Left ventricle myocardium superior (tissue), 1 donor: ENCODE measurements around the gene ZFPM1. TPM values are rescaled to one million over a fixed set of nuclear protein-coding genes. Genes with fewer than 3 reads are reported as not detected.
A peak's percentile ranks its signal among the peaks of the same experiment; 100 is the strongest.

Experiments used
- ATAC-seq: fragments of 200-7000 bp; cut with Tn5 transposase; one replicate; pipeline ENCODE4 v1.9.1; 2020; ENCODE audit warnings: mild to moderate bottlenecking, moderate library complexity
- DNase-seq: peaks from one replicate; pipeline ENCODE4 v3.0.0-alpha.2; 2020
- intact Hi-C: fragments of 100-400 bp; cut with micrococcal nuclease; formaldehyde crosslinking; loops from one replicate; pipeline ENCODE4 v1.11.0; 2022
- total RNA-seq: library from RNA; stranded (reverse); fragmentation: NEBNext Ultra II Directional; extraction: Animal tissue kit (Norgen Biotek cat#: 25700); gene quantifications from one replicate; pipeline ENCODE4 v1.2.1, GENCODE V29; 2021
- donor health status: DM: no; HTN: yes; CAD: no; lungs with severe emphysema.

ZFPM1 gene
- total RNA-seq, 1 donor from 2014 or later: 3.5 TPM

GRCh38 chr16:88415713-88416323 lies 37.3 kb upstream of the ZFPM1 start:
- DNase-seq: no peak
- intact Hi-C loops: no loop called here
- no peak for ATAC-seq

GRCh38 chr16:88416686-88417085 lies 36.4 kb upstream of the ZFPM1 start:
- ATAC-seq (no peak), DNase-seq (no peak)
- intact Hi-C loops: no loop called here

- no peak for ATAC-seq
- intact Hi-C loops: no loop called here
- no peak for DNase-seq
Observed at GRCh38 chr16:88417684-88418476, 35.2 kb upstream of the ZFPM1 start.

- intact Hi-C loops: no loop called here
- no peak for ATAC-seq
- DNase-seq: no peak
Observed at GRCh38 chr16:88418869-88419268, 34.2 kb upstream of the ZFPM1 start.

- ATAC-seq: no peak
- intact Hi-C loops: no loop called here
Observed at GRCh38 chr16:88419790-88420189, 33.3 kb upstream of the ZFPM1 start.

GRCh38 chr16:88420496-88420895 lies 32.6 kb upstream of the ZFPM1 start:
- no peak for DNase-seq
- intact Hi-C loops: no loop called here
- no peak for ATAC-seq

More at GRCh38 chr16:88419790-88420189, 33.3 kb upstream of the ZFPM1 start:
- no peak for DNase-seq

- ATAC-seq: no peak
- intact Hi-C loops: no loop called here
- DNase-seq: no peak
Observed at GRCh38 chr16:88421301-88421700, 31.8 kb upstream of the ZFPM1 start.

- ATAC-seq (no peak), DNase-seq (no peak)
- intact Hi-C loops: no loop called here
Observed at GRCh38 chr16:88421871-88422433, 31.1 kb upstream of the ZFPM1 start.

GRCh38 chr16:88422733-88423447 lies 30.2 kb upstream of the ZFPM1 start:
- intact Hi-C loops: no loop called here
- DNase-seq (no peak), ATAC-seq (no peak)

- DNase-seq (no peak), ATAC-seq (no peak)
- intact Hi-C loops: no loop called here
Observed at GRCh38 chr16:88423448-88423850, 29.6 kb upstream of the ZFPM1 start.

GRCh38 chr16:88424587-88425235 lies 28.4 kb upstream of the ZFPM1 start:
- intact Hi-C loops: no loop called here
- DNase-seq (no peak), ATAC-seq (peak; percentile 39)

- ATAC-seq (no peak), DNase-seq (no peak)
- intact Hi-C loops: no loop called here
Observed at GRCh38 chr16:88426018-88426417, 27.1 kb upstream of the ZFPM1 start.

- intact Hi-C loops: no loop called here
- ATAC-seq: no peak
- no peak for DNase-seq
Observed at GRCh38 chr16:88427376-88427775, 25.7 kb upstream of the ZFPM1 start.

GRCh38 chr16:88428156-88428555 lies 24.9 kb upstream of the ZFPM1 start:
- intact Hi-C loops: no loop called here
- ATAC-seq: no peak
- DNase-seq: no peak

GRCh38 chr16:88428616-88429386 lies 24.3 kb upstream of the ZFPM1 start:
- no peak for DNase-seq

GRCh38 chr16:88429387-88430184 lies 23.5 kb upstream of the ZFPM1 start:
- intact Hi-C loops: no loop called here
- ATAC-seq (no peak), DNase-seq (no peak)

More at GRCh38 chr16:88428616-88429386, 24.3 kb upstream of the ZFPM1 start:
- intact Hi-C loops: no loop called here
- no peak for ATAC-seq

GRCh38 chr16:88430185-88430523 lies 22.9 kb upstream of the ZFPM1 start:
- no peak for DNase-seq
- ATAC-seq: peak; percentile 21
- intact Hi-C loops: no loop called here
